T-cell (primary cell): ENCODE data around the gene STAT4. TPM values are rescaled to one million over a fixed set of nuclear protein-coding genes. Genes with fewer than 3 reads are reported as not detected.
A peak's percentile ranks its signal among the peaks of the same experiment; 100 is the strongest.

Source experiments
- ATAC-seq, 4 experiments: fragments of 200-7000 bp in 3 of 4; fragments of 150-1000 bp in 1 of 4; cut with Tn5 transposase; replicated peaks in 1 of 4; 1 replicate in 3 of 4; 2 replicates in 1 of 4; pipeline ENCODE4 v1.10.0; 2021; ENCODE audit warnings: moderate library complexity in 3 of 4, mild to moderate bottlenecking in 2 of 4, moderate number of reproducible peaks in 1 of 4
- CTCF ChIA-PET, 2 donors: fragments of 300-600 bp; sonication (Branson Sonifier 250); formaldehyde crosslinking; loops; one replicate each; lab custom pipeline; 2022; ENCODE audit warnings: antibody characterized with exemption in 2 of 2; lab: Charles Lee
- POLR2A ChIA-PET, 2 donors: fragments of 300-600 bp; sonication (Branson Sonifier 250); formaldehyde crosslinking; loops; one replicate each; lab custom pipeline; 2022; ENCODE audit warnings: antibody characterized with exemption in 2 of 2; lab: Charles Lee
- DNase-seq, 35 experiments: peaks; one replicate each; pipeline versions ENCODE4 v3.0.0 to v3.0.0-alpha.2; 2013 to 2023
- H3K27ac ChIP-seq: one replicate; pipeline ENCODE4 v1.5.1; 2013; ENCODE audit warnings: low read length
- H3K27me3 ChIP-seq, 2 experiments: replicated peaks in 1 of 2; 1 replicate in 1 of 2; 2 replicates in 1 of 2; pipeline versions ENCODE4 v1.6.1 to v1.7.0; 2013; ENCODE audit warnings: low read length in 1 of 2, mixed read lengths in 1 of 2; ENCODE audit not compliant: control insufficient read depth in 2 of 2, insufficient read depth in 2 of 2; ENCODE audit errors: extremely low read depth in 1 of 2
- H3K36me3 ChIP-seq, 2 donors: 1 replicate in 1 of 2; 2 replicates in 1 of 2; pipeline versions ENCODE4 v1.6.1 to v1.7.0; 2013; ENCODE audit warnings: low read length in 1 of 2; ENCODE audit not compliant: control insufficient read depth in 2 of 2, insufficient read depth in 1 of 2; ENCODE audit errors: extremely low read depth in 1 of 2
- H3K4me1 ChIP-seq, 2 experiments: 1 replicate in 1 of 2; 2 replicates in 1 of 2; pipeline versions ENCODE4 v1.6.1 to v1.7.0; 2013; ENCODE audit warnings: low read length in 2 of 2, mixed read lengths in 1 of 2; ENCODE audit not compliant: insufficient read depth in 2 of 2, control insufficient read depth in 1 of 2; ENCODE audit errors: extremely low read depth in 1 of 2
- H3K4me3 ChIP-seq, 2 donors: 1 replicate in 1 of 2; 2 replicates in 1 of 2; pipeline versions ENCODE4 v1.5.1 to v1.7.0; 2013; ENCODE audit warnings: mild to moderate bottlenecking in 2 of 2, low read length in 1 of 2, moderate library complexity in 1 of 2; ENCODE audit not compliant: control insufficient read depth in 1 of 2; ENCODE audit errors: extremely low read depth in 1 of 2
- H3K9me3 ChIP-seq: 2 replicates; pipeline ENCODE4 v1.7.0; 2013
- H3K27ac Mint-ChIP-seq, 2 donors: one replicate each; pipeline ENCODE4 v1.8.0; 2020 to 2021; ENCODE audit warnings: mild to moderate bottlenecking in 2 of 2, mixed read lengths in 2 of 2
- H3K27me3 Mint-ChIP-seq, 2 donors: one replicate each; pipeline ENCODE4 v1.8.0; 2021 to 2022; ENCODE audit warnings: mixed read lengths in 2 of 2
- H3K36me3 Mint-ChIP-seq: one replicate; pipeline ENCODE4 v1.8.0; 2021; ENCODE audit warnings: mixed read lengths
- H3K4me1 Mint-ChIP-seq, 3 donors: one replicate each; pipeline ENCODE4 v1.8.0; 2020 to 2022; ENCODE audit warnings: mixed read lengths in 3 of 3, mild to moderate bottlenecking in 1 of 3
- H3K4me3 Mint-ChIP-seq, 3 donors: one replicate each; pipeline ENCODE4 v1.8.0; 2020 to 2022; ENCODE audit warnings: mild to moderate bottlenecking in 3 of 3, mixed read lengths in 3 of 3, moderate library complexity in 3 of 3
- H3K9me3 Mint-ChIP-seq, 3 donors: one replicate each; pipeline ENCODE4 v1.8.0; 2020 to 2022; ENCODE audit warnings: mixed read lengths in 3 of 3
- WGBS: methylation state at CpG from one replicate; pipeline ENCODE4 v1.1.5; 2013; ENCODE audit warnings: missing lambda C conversion rate; ENCODE audit not compliant: insufficient coverage; 5-methylcytosine and 5-hydroxymethylcytosine counted together
- total RNA-seq, 35 experiments: library from RNA in 6 of 35; stranded (reverse) in 6 of 35; fragments of 120-200 nt in 1 of 35; gene quantifications; one replicate each; pipeline versions ENCODE4 v1.2.1 to v1.2.4 and lab custom pipeline; 2013 to 2026

Gene STAT4
- total RNA-seq, 5 donors from 2014 or later (not counting 1 experiment from before 2014, with no cell fraction given), result 79.5 to 141 (median 91.7) TPM

- H3K9me3 Mint-ChIP-seq, result no peaks in the 10 kb centered on the region
Observed at GRCh38 chr2:191148281-191148680, 2.5 kb downstream of the STAT4 start.

GRCh38 chr2:191145769-191146471 lies 4.9 kb downstream of the STAT4 start:
- CTCF ChIA-PET, result interaction anchor here (0.7 to 3.1 kb wide), 5 partner anchors 9 to 94 kb away, joined by 3 to 9 read pairs (median 4); no protein-coding TSS in a partner anchor
- Mint-ChIP-seq H3K27ac (peak overlapping the region; percentile 53 to 81), H3K36me3 (peaks cover 52% of the 10 kb centered on the region), H3K27me3 (no peaks in the 10 kb centered on the region), H3K4me3 (peak overlapping the region in 2 of 3 donors; percentile 17 to 47), H3K9me3 (no peaks in the 10 kb centered on the region), H3K4me1 (peaks cover 72 to 74% (median 73%) of the 10 kb centered on the region in 3 donors)
- no peak for ATAC-seq
- WGBS, result no CpG with 5 or more reads among the region's 4 CpGs
- Histone ChIP-seq H3K36me3 (peaks cover 0 to 52% of the 10 kb centered on the region in 2 donors), H3K27me3 (no peaks in the 10 kb centered on the region), H3K4me1 (peaks cover 24% of the 10 kb centered on the region in 2 experiments), H3K4me3 (no peak overlapping the region), H3K27ac (no peak overlapping the region), H3K9me3 (no peaks in the 10 kb centered on the region)
- POLR2A ChIA-PET, result interaction anchor here in 1 of 2 donors (0.6 kb wide), 1 partner anchor 47 kb away, joined by 3 read pairs; no protein-coding TSS in a partner anchor
- no peak for DNase-seq

More at GRCh38 chr2:191148281-191148680, 2.5 kb downstream of the STAT4 start:
- peaks cover 71 to 79% (median 76%) of the 10 kb centered on the region in 3 donors for H3K4me1 Mint-ChIP-seq
- peaks cover 39% of the 10 kb centered on the region for H3K36me3 Mint-ChIP-seq
- POLR2A ChIA-PET, result interaction anchor here (0.6 to 4.1 kb wide), 22 partner anchors 10 to 477 kb away, joined by 3 to 66 read pairs (median 4); no protein-coding TSS in a partner anchor
- H3K36me3 ChIP-seq, result peaks cover 0 to 39% of the 10 kb centered on the region in 2 donors
- DNase-seq, result peak in 2 of 35 experiments; percentile 3 to 47
- no peak for ATAC-seq
- WGBS, result 20% methylated on average over 1 of the region's 1 CpG
- H3K27ac Mint-ChIP-seq, result peak overlapping the region; percentile 95 to 96
- no peaks in the 10 kb centered on the region for H3K27me3 Mint-ChIP-seq
- CTCF ChIA-PET, result interaction anchor here (0.5 to 6.2 kb wide), 12 partner anchors 10 to 615 kb away, joined by 3 to 65 read pairs (median 5); no protein-coding TSS in a partner anchor
- peak overlapping the region in 1 of 2 donors; percentile 91 for H3K4me3 ChIP-seq
- H3K4me3 Mint-ChIP-seq, result peak overlapping the region; percentile 90 to 93 (median 90)
- H3K9me3 ChIP-seq, result no peaks in the 10 kb centered on the region
- peak overlapping the region; percentile 99 for H3K27ac ChIP-seq
- no peaks in the 10 kb centered on the region for H3K27me3 ChIP-seq
- H3K4me1 ChIP-seq, result peaks cover 27 to 40% of the 10 kb centered on the region in 2 experiments

GRCh38 chr2:191144217-191144616 lies 6.6 kb downstream of the STAT4 start:
- no peaks in the 10 kb centered on the region for H3K27me3 Mint-ChIP-seq
- Histone ChIP-seq H3K4me1 (peaks cover 14 to 24% of the 10 kb centered on the region in 2 experiments), H3K4me3 (no peak overlapping the region), H3K27ac (peak overlapping the region; percentile 8), H3K9me3 (no peaks in the 10 kb centered on the region), H3K36me3 (peaks cover 0 to 57% of the 10 kb centered on the region in 2 donors), H3K27me3 (no peaks in the 10 kb centered on the region)
- H3K4me3 Mint-ChIP-seq, result peak overlapping the region; percentile 4 to 44 (median 29)
- POLR2A ChIA-PET, result interaction anchor here (0.5 to 0.6 kb wide), 2 partner anchors 52 to 82 kb away, joined by 3 read pairs; no protein-coding TSS in a partner anchor
- CTCF ChIA-PET, result interaction anchor here (0.7 to 1.8 kb wide), 3 partner anchors 86 to 92 kb away, joined by 5 to 9 read pairs (median 5); no protein-coding TSS in a partner anchor
- ATAC-seq, result no peak
- H3K9me3 Mint-ChIP-seq, result no peaks in the 10 kb centered on the region
- H3K27ac Mint-ChIP-seq, result peak overlapping the region; percentile 41 to 63
- peaks cover 69% of the 10 kb centered on the region for H3K36me3 Mint-ChIP-seq
- 92% methylated on average over 2 of the region's 4 CpGs for WGBS
- DNase-seq, result no peak
- H3K4me1 Mint-ChIP-seq, result peaks cover 82 to 86% (median 84%) of the 10 kb centered on the region in 3 donors

- POLR2A ChIA-PET, result interaction anchor here (0.5 to 0.6 kb wide), 2 partner anchors 51 to 81 kb away, joined by 3 read pairs; no protein-coding TSS in a partner anchor
- no peak for ATAC-seq
- Histone ChIP-seq H3K9me3 (no peaks in the 10 kb centered on the region), H3K36me3 (peaks cover 0 to 57% of the 10 kb centered on the region in 2 donors), H3K27ac (peak overlapping the region; percentile 8), H3K27me3 (no peaks in the 10 kb centered on the region), H3K4me3 (no peak overlapping the region), H3K4me1 (peaks cover 10 to 24% of the 10 kb centered on the region in 2 experiments)
- no peaks in the 10 kb centered on the region for H3K9me3 Mint-ChIP-seq
- CTCF ChIA-PET, result interaction anchor here (0.7 to 1.4 kb wide), 2 partner anchors 85 to 91 kb away, joined by 5 to 9 read pairs; no protein-coding TSS in a partner anchor
- H3K27ac Mint-ChIP-seq, result peak overlapping the region; percentile 41 to 63
- DNase-seq, result no peak
- H3K36me3 Mint-ChIP-seq, result peaks cover 73% of the 10 kb centered on the region
- H3K4me3 Mint-ChIP-seq, result peak overlapping the region in 2 of 3 donors; percentile 29 to 44
- H3K27me3 Mint-ChIP-seq, result no peaks in the 10 kb centered on the region
- H3K4me1 Mint-ChIP-seq, result peaks cover 82 to 87% (median 84%) of the 10 kb centered on the region in 3 donors
- WGBS, result no CpG with 5 or more reads among the region's 1 CpG
Observed at GRCh38 chr2:191143791-191144190, 7.0 kb downstream of the STAT4 start.

- POLR2A ChIA-PET, result interaction anchor here in 1 of 2 donors (0.7 to 1.9 kb wide), 3 partner anchors 19 to 769 kb away, joined by 4 to 14 read pairs (median 6); no protein-coding TSS in a partner anchor
- CTCF ChIA-PET, result interaction anchor here (1.0 to 2.1 kb wide), 4 partner anchors 14 to 77 kb away, joined by 3 to 6 read pairs (median 4); no protein-coding TSS in a partner anchor
- Histone ChIP-seq H3K36me3 (peaks cover 0 to 22% of the 10 kb centered on the region in 2 donors), H3K4me3 (no peak overlapping the region), H3K9me3 (no peaks in the 10 kb centered on the region), H3K27me3 (no peaks in the 10 kb centered on the region), H3K4me1 (peaks cover 0 to 21% of the 10 kb centered on the region in 2 experiments), H3K27ac (peak overlapping the region; percentile 84)
- H3K4me3 Mint-ChIP-seq, result peak overlapping the region in 1 of 3 donors; percentile 5
- H3K27me3 Mint-ChIP-seq, result no peaks in the 10 kb centered on the region
- peaks cover 56 to 68% (median 63%) of the 10 kb centered on the region in 3 donors for H3K4me1 Mint-ChIP-seq
- no peaks in the 10 kb centered on the region for H3K9me3 Mint-ChIP-seq
- no peak for DNase-seq
- WGBS, result 100% methylated on average over 1 of the region's 2 CpGs
- peaks cover 52% of the 10 kb centered on the region for H3K36me3 Mint-ChIP-seq
- ATAC-seq, result no peak
- H3K27ac Mint-ChIP-seq, result peak overlapping the region; percentile 70 to 82
Observed at GRCh38 chr2:191128911-191129304, 21.9 kb downstream of the STAT4 start.
